IMR-90 (cell line): ENCODE results near the gene IRAK2. TPM values are rescaled to one million over a fixed set of nuclear protein-coding genes. Genes with fewer than 3 reads are reported as not detected.
A peak's percentile ranks its signal among the peaks of the same experiment; 100 is the strongest.

Experiments
- ATAC-seq: fragments of 200-7000 bp; cut with Tn5 transposase; 2 replicates; pipeline ENCODE4 v1.9.1; 2020; ENCODE audit warnings: low read depth, mild to moderate bottlenecking, moderate library complexity
- BruUV-seq: library from RNA; stranded (reverse); fragments of 400-500 nt; replicated peaks from 2 replicates; lab custom pipeline; 2021; lab: Mats Ljungman, UMichigan
- CTCF ChIA-PET: fragments of 300-600 bp; formaldehyde crosslinking; extraction: SDS; loops from one replicate; lab custom pipeline; 2021; ENCODE audit warnings: antibody characterized with exemption; lab: Yijun Ruan, JAX
- POLR2A ChIA-PET: fragments of 300-600 bp; sonication (Branson Sonifier 250); formaldehyde crosslinking; loops from one replicate; lab custom pipeline; 2022; ENCODE audit warnings: antibody characterized with exemption; ENCODE audit not compliant: unreplicated experiment; lab: Charles Lee
- DNase-seq: peaks from one replicate; pipeline ENCODE4 v3.0.0; 2013
- H2AFZ ChIP-seq: replicated peaks from 2 replicates; pipeline ENCODE3; 2013; ENCODE audit warnings: low read length, mild to moderate bottlenecking; ENCODE audit not compliant: poor library complexity
- H2AK5ac ChIP-seq: 2 replicates; pipeline ENCODE4 v1.6.1; 2013; ENCODE audit warnings: low read depth, low read length, inconsistent platforms
- H2AK9ac ChIP-seq: replicated peaks from 2 replicates; pipeline ENCODE3; 2013; ENCODE audit warnings: mild to moderate bottlenecking, low read depth, low read length, moderate library complexity; ENCODE audit not compliant: poor library complexity
- H2BK120ac ChIP-seq: 2 replicates; pipeline ENCODE4 v1.6.1; 2013; ENCODE audit warnings: low read depth, low read length, inconsistent platforms
- H2BK15ac ChIP-seq: 3 replicates; pipeline ENCODE4 v1.6.1; 2013; ENCODE audit warnings: low read depth, low read length, inconsistent platforms
- H2BK20ac ChIP-seq: 2 replicates; pipeline ENCODE4 v1.6.1; 2013; ENCODE audit warnings: low read depth, mild to moderate bottlenecking, inconsistent platforms, low read length, moderate library complexity
- H2BK5ac ChIP-seq: 2 replicates; pipeline ENCODE4 v1.6.1; 2013; ENCODE audit warnings: mild to moderate bottlenecking, low read depth, low read length, inconsistent platforms; ENCODE audit not compliant: poor library complexity, severe bottlenecking
- H3K14ac ChIP-seq: replicated peaks from 2 replicates; pipeline ENCODE4 v1.6.1; 2013; ENCODE audit warnings: low read depth, low read length, inconsistent platforms
- H3K18ac ChIP-seq: 2 replicates; pipeline ENCODE4 v1.6.1; 2013; ENCODE audit warnings: low read depth, low read length, control low read depth
- H3K23ac ChIP-seq: 2 replicates; pipeline ENCODE4 v1.6.1; 2013; ENCODE audit warnings: low read depth, low read length, inconsistent platforms
- H3K27ac ChIP-seq: 2 replicates; pipeline ENCODE4 v1.5.1; 2013; ENCODE audit warnings: mild to moderate bottlenecking, control low read depth, low read length; ENCODE audit not compliant: insufficient read depth
- H3K27me3 ChIP-seq: 2 replicates; pipeline ENCODE4 v1.6.1; 2013; ENCODE audit warnings: low read length; ENCODE audit not compliant: control insufficient read depth, insufficient read depth
- H3K36me3 ChIP-seq: 2 replicates; pipeline ENCODE4 v1.6.1; 2013; ENCODE audit warnings: low read length, mixed read lengths; ENCODE audit not compliant: control insufficient read depth, insufficient read depth
- H3K4ac ChIP-seq: 2 replicates; pipeline ENCODE4 v1.6.1; 2013; ENCODE audit warnings: low read depth, low read length, inconsistent platforms
- H3K4me1 ChIP-seq: 2 replicates; pipeline ENCODE4 v1.6.1; 2013; ENCODE audit warnings: low read length, mixed read lengths; ENCODE audit not compliant: control insufficient read depth, insufficient read depth
- H3K4me2 ChIP-seq: 2 replicates; pipeline ENCODE4 v1.6.1; 2013; ENCODE audit warnings: low read depth, mild to moderate bottlenecking, control low read depth, low read length, moderate library complexity
- H3K4me3 ChIP-seq: 2 replicates; pipeline ENCODE4 v1.5.1; 2013; ENCODE audit warnings: low read depth, mild to moderate bottlenecking, control low read depth, low read length, moderate library complexity; ENCODE audit not compliant: insufficient read depth
- H3K56ac ChIP-seq: 2 replicates; pipeline ENCODE4 v1.6.1; 2013; ENCODE audit warnings: low read length, inconsistent platforms; ENCODE audit not compliant: insufficient read depth; ENCODE audit errors: extremely low read depth
- H3K79me1 ChIP-seq, 2 experiments: 2 replicates each; pipeline ENCODE4 v1.6.1; 2013; ENCODE audit warnings: low read length in 2 of 2, inconsistent platforms in 1 of 2, low read depth in 1 of 2
- H3K9ac ChIP-seq: 2 replicates; pipeline ENCODE4 v1.6.1; 2013; ENCODE audit warnings: low read depth, low read length, control low read depth
- H3K9me1 ChIP-seq: 2 replicates; pipeline ENCODE4 v1.6.1; 2013; ENCODE audit warnings: low read length, inconsistent platforms; ENCODE audit not compliant: insufficient read depth
- H3K9me3 ChIP-seq: 2 replicates; pipeline ENCODE4 v1.6.1; 2013; ENCODE audit warnings: low read length; ENCODE audit not compliant: control insufficient read depth, insufficient read depth
- H4K20me1 ChIP-seq: 2 replicates; pipeline ENCODE4 v1.6.1; 2013; ENCODE audit warnings: low read length, inconsistent platforms; ENCODE audit not compliant: insufficient read depth
- H4K5ac ChIP-seq: 2 replicates; pipeline ENCODE4 v1.6.1; 2013; ENCODE audit warnings: mild to moderate bottlenecking, low read depth, low read length, control low read depth
- H4K8ac ChIP-seq, 2 experiments: 2 replicates each; pipeline ENCODE4 v1.6.1; 2013; ENCODE audit warnings: low read depth in 2 of 2, low read length in 2 of 2, control low read depth in 1 of 2, inconsistent platforms in 1 of 2
- H4K91ac ChIP-seq: 2 replicates; pipeline ENCODE4 v1.6.1; 2013; ENCODE audit warnings: low read depth, low read length, inconsistent platforms; ENCODE audit not compliant: insufficient read depth
- BHLHE40 ChIP-seq: fragments of 150-350 bp; IDR thresholded peaks from 2 replicates; pipeline ENCODE4 v1.6.1; 2016; ENCODE audit warnings: mild to moderate bottlenecking, low read depth, low read length
- CHD1 ChIP-seq: IDR thresholded peaks from 2 replicates; pipeline ENCODE4 v1.6.1; 2012; ENCODE audit warnings: low read depth, low read length, improper control_type of control experiment
- FOS ChIP-seq: fragments of 150-350 bp; IDR thresholded peaks from 2 replicates; pipeline ENCODE4 v1.6.1; 2016; ENCODE audit warnings: low read depth, low read length
- MAFK ChIP-seq: IDR thresholded peaks from 2 replicates; pipeline ENCODE4 v1.6.1; 2012; ENCODE audit warnings: low read depth, low read length, improper control_type of control experiment
- MAZ ChIP-seq: IDR thresholded peaks from 2 replicates; pipeline ENCODE4 v1.6.1; 2012; ENCODE audit warnings: low read depth, mild to moderate bottlenecking, low read length, improper control_type of control experiment, moderate library complexity, borderline replicate concordance
- NFE2L2 ChIP-seq: fragments of 150-350 bp; IDR thresholded peaks from 2 replicates; pipeline ENCODE4 v1.6.1; 2016; ENCODE audit warnings: low read depth, mild to moderate bottlenecking, low read length
- POLR2A ChIP-seq: IDR thresholded peaks from 2 replicates; pipeline ENCODE4 v1.6.1; 2012; ENCODE audit warnings: mild to moderate bottlenecking, low read depth, low read length
- RAD21 ChIP-seq: IDR thresholded peaks from 2 replicates; pipeline ENCODE4 v1.6.1; 2012; ENCODE audit warnings: low read length, improper control_type of control experiment
- RCOR1 ChIP-seq: IDR thresholded peaks from 2 replicates; pipeline ENCODE4 v1.6.1; 2012; ENCODE audit warnings: mild to moderate bottlenecking, low read length, improper control_type of control experiment; ENCODE audit not compliant: insufficient replicate concordance
- SMC3 ChIP-seq: fragments of 150-350 bp; IDR thresholded peaks from 2 replicates; pipeline ENCODE4 v1.6.1; 2016; ENCODE audit warnings: low read depth, mild to moderate bottlenecking, antibody characterized with exemption, low read length, moderate library complexity
- WGBS, 2 experiments: methylation state at CpG; one replicate each; pipeline versions ENCODE4 v1.1.5 to v1.1.7; 2013; ENCODE audit warnings: missing lambda C conversion rate in 2 of 2; ENCODE audit not compliant: insufficient read length in 1 of 2; ENCODE audit errors: extremely low coverage in 2 of 2; 5-methylcytosine and 5-hydroxymethylcytosine counted together
- dilution Hi-C: fragments of 300-500 bp; cut with HindIII; formaldehyde crosslinking; loops from one replicate; pipeline ENCODE4 v1.14.3; 2018; ENCODE audit warnings: low sequenced_read_pairs; ENCODE audit not compliant: unreplicated experiment
- in situ Hi-C: fragments of 300-500 bp; cut with MboI; formaldehyde crosslinking; loops from 3 replicates; pipeline ENCODE4 v1.14.3; 2019; ENCODE audit warnings: low sequenced_read_pairs, inconsistent platforms, mixed read lengths
- intact Hi-C: fragments of 100-400 bp; cut with micrococcal nuclease; formaldehyde crosslinking; loops from 2 replicates; pipeline ENCODE4 v1.10.0; 2022
- polyA plus RNA-seq, 3 experiments: library from polyadenylated mRNA; depleted of rRNA; stranded (reverse); fragments of >200 nt; gene quantifications; 2 replicates each; pipeline ENCODE4 v1.2.3, GENCODE V29; 2012; ENCODE audit warnings: low replicate concordance in 1 of 3
- total RNA-seq: library from RNA; depleted of rRNA; stranded (reverse); fragments of >200 nt; gene quantifications from 2 replicates; pipeline ENCODE4 v1.2.3, GENCODE V29; 2012
- TF ChIP-seq, protein P1 (sequence below): fragments of 150-350 bp; IDR thresholded peaks from 2 replicates; pipeline ENCODE4 v1.6.1; 2017; ENCODE audit warnings: mild to moderate bottlenecking, antibody characterized with exemption, low read length, low read depth
- TF ChIP-seq, protein P2 (sequence below): fragments of 150-350 bp; IDR thresholded peaks from 2 replicates; pipeline ENCODE4 v1.6.1; 2016; ENCODE audit warnings: low read depth, mild to moderate bottlenecking, low read length, moderate library complexity, borderline replicate concordance

Gene IRAK2
- total and polyA plus RNA-seq, 2 of the 4 experiments (the other 2 are of a cell fraction), result 6.9 to 8.1 TPM

DNA sequence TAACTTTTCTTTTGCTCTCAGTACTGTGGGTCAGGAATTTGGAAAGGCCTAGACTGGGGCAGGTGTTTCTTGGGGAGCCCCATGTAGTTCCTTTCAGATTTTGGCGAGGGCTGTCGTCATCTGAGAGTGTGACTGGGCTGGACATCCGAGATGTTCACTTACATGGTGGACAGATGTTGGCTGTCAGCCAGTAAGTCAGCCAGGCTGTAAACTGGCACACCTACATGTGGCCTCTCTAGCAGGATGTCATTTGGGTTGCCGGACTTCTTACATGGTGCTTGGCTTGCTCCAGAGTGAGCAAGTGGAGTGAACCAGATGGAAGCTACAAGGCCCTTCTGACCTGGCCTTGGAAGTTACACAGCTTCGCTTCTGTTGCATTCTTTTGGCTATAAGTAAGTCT lies 104.2 kb downstream of the IRAK2 start:
- no peak overlapping the region for H4K5ac ChIP-seq
- ChIA-PET CTCF (no interaction called here), POLR2A (no interaction called here)

More for the DNA sequence above, 104.2 kb downstream of the IRAK2 start:
- H3K18ac ChIP-seq, result no peak overlapping the region
- H4K20me1 ChIP-seq, result peaks cover 19% of the 10 kb centered on the region
- H2BK20ac ChIP-seq, result no peak overlapping the region
- H2BK5ac ChIP-seq, result no peak overlapping the region
- no peak overlapping the region for H3K4ac ChIP-seq
- no peaks in the 10 kb centered on the region for H3K27me3 ChIP-seq
- H3K56ac ChIP-seq, result no peak overlapping the region
- H3K27ac ChIP-seq, result no peak overlapping the region
- ATAC-seq (no peak), DNase-seq (no peak)
- H2AK9ac ChIP-seq, result peak overlapping the region; percentile 48
- no peak overlapping the region for H3K9ac ChIP-seq
- H3K4me3 ChIP-seq, result no peak overlapping the region
- dilution Hi-C loops, result no loop called here
- no peak overlapping the region for H3K23ac ChIP-seq
- no peak overlapping the region for H2AK5ac ChIP-seq
- intact Hi-C loops, result no loop called here
- BruUV-seq, result no TSS peak
- no peak overlapping the region for H2BK15ac ChIP-seq
- H3K4me2 ChIP-seq, result no peak overlapping the region
- H3K14ac ChIP-seq, result no peak overlapping the region
- no peak overlapping the region for H4K91ac ChIP-seq
- in situ Hi-C loops, result no loop called here
- H4K8ac ChIP-seq, result no peak overlapping the region
- no peaks in the 10 kb centered on the region for H3K9me3 ChIP-seq
- TF ChIP-seq BHLHE40 (no peak), SMC3 (no peak), RAD21 (no peak), POLR2A (no peak), RCOR1 (no peak), MAFK (no peak), MAZ (no peak), NFE2L2 (no peak), CHD1 (no peak), FOS (no peak)
- TF ChIP-seq, protein P1, sequence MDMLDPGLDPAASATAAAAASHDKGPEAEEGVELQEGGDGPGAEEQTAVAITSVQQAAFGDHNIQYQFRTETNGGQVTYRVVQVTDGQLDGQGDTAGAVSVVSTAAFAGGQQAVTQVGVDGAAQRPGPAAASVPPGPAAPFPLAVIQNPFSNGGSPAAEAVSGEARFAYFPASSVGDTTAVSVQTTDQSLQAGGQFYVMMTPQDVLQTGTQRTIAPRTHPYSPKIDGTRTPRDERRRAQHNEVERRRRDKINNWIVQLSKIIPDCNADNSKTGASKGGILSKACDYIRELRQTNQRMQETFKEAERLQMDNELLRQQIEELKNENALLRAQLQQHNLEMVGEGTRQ, result no peak
- TF ChIP-seq, protein P2, sequence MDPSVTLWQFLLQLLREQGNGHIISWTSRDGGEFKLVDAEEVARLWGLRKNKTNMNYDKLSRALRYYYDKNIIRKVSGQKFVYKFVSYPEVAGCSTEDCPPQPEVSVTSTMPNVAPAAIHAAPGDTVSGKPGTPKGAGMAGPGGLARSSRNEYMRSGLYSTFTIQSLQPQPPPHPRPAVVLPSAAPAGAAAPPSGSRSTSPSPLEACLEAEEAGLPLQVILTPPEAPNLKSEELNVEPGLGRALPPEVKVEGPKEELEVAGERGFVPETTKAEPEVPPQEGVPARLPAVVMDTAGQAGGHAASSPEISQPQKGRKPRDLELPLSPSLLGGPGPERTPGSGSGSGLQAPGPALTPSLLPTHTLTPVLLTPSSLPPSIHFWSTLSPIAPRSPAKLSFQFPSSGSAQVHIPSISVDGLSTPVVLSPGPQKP, result no peak
- H2BK120ac ChIP-seq, result no peak overlapping the region
- H2AFZ ChIP-seq, result no peak overlapping the region
- H3K79me1 ChIP-seq, result peaks cover 27 to 65% of the 10 kb centered on the region in 2 experiments
- 100% methylated on average over 3 of the region's 5 CpGs; no CpG with 5 or more reads in 1 of the 2 experiments for WGBS, 2 experiments
- H3K4me1 ChIP-seq, result peaks cover 6% of the 10 kb centered on the region
- peaks cover 6% of the 10 kb centered on the region; the same call in 1 of the 2 replicates for H3K9me1 ChIP-seq
- H3K36me3 ChIP-seq, result peaks cover 21% of the 10 kb centered on the region
